GM21619 (cell line): ENCODE measurements around the gene SORCS3.

Experiments used
- ATAC-seq: cut with Tn5 transposase; IDR thresholded peaks from one replicate; pipeline ENCODE4 v1.9.1; 2021; ENCODE audit not compliant: unreplicated experiment

The SORCS3 gene

GRCh38 chr10:104774234-104774633 lies 133.1 kb downstream of the SORCS3 start:
- ATAC-seq = no peak

DNA sequence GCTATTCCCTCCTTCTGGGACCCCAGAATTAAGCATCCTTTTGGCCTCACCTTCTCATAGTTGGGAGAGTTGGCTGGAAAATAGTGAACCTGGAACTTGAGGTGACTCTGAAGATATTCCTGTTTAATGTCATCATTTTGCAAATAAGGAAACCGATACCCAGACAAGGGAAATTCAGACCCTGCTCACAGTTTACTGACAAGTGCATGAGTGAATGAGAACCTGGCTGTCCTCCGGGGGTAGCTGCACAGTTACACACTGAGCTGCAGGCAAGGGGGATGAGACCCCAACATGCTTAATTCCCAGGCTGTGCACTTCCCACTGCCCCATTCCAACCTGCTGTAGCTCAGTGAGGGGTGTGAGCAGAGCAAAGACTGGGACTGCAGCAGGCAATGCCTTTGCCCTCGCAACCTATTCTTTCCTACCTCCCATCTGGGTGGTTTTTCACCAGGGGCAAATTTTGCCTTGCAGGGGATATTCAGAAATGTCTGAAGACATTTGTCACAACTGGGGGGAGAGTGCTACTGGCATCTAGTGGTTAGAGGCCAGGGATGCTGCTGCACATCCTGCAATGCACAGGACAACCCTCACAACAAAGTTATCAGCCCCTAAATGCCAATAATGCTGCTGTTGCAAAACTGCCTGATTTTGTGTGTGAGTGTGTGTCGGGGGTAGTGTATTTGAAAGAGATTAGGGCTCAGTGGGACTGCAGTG lies 136.2 kb downstream of the SORCS3 start:
- ATAC-seq = no peak

DNA sequence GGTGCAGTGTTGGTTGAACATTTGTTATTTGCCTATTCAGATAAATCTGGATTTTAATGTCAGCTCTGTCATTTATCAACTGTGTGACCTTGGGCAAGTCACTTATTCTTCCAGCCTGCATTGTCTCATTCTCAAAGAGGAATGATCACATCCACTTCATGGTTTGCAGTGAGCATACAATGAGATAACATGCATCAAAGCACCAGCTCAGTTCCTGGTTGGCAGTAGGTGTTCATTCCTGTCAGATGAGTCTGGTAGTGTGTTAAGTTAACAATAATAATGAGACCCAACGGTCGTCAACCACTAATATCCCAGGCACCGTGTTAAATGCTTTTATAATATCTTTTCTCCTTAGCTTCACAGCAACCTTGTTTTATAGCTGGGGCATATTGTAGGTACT lies 137.3 kb downstream of the SORCS3 start:
- ATAC-seq = no peak

- ATAC-seq = no peak
These were observed 138.6 kb downstream of the SORCS3 start for GRCh38 chr10:104779701-104780100.

DNA sequence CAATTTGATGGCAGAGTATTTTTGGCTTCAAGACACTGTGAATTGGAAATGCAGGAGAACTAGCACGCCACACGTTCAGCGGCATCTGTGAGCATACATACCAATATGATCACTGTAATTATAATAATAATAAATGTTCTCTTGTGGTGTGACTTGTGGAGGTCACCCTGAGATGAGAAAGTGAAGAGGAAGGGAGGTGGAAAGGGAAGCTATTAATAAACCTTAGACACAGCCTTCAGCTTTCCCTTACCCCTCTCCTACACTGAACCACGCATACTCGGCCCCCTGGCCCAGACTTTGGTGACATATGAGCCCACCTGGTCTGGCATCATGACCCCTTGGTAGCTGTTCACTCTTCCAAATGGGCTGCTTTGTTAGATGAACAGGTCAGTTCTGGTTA lies 139.1 kb downstream of the SORCS3 start:
- no peak for ATAC-seq

- ATAC-seq = no peak
These were observed 140.0 kb downstream of the SORCS3 start for GRCh38 chr10:104780946-104781595.

- ATAC-seq = no peak
These were observed 143.4 kb downstream of the SORCS3 start for GRCh38 chr10:104784452-104784851.

DNA sequence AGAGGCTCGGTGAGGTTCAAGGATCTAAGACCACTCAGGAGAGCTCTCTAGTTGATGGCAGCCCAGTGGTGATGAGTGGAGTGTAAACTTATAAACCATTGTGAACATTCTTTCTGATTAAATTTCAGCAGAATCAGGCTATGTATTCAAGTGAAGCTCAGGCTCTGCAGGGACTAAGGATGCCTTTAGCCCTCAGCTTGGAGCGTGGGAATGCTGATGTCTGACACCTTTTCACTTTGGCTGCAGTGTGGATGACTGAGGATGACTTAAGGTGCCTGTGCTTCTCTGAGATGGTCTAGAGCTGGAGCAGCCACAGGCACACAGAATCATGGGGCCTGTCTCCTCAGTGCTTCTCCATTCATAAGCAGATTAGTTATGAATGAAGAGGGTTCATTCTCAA lies 150.4 kb downstream of the SORCS3 start:
- ATAC-seq = no peak

DNA sequence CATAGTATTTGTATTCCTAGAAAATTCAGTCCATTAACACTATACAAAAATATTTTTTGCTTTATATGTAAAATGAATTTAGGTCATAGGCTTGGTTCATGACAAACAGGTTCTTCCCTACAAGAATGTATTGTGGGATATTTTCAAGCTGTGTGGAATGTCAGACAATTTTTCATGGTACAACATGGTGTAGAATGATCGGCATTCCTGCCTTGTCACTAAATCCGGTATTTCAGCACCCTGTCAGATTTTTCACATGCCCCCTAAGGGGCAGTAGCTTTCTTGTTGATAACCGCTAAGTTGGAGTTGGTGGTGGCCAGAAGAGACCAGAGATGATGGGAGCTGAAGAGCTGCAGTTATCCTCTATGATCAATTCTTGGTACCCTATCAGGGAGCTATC lies 154.3 kb downstream of the SORCS3 start:
- ATAC-seq = no peak

DNA sequence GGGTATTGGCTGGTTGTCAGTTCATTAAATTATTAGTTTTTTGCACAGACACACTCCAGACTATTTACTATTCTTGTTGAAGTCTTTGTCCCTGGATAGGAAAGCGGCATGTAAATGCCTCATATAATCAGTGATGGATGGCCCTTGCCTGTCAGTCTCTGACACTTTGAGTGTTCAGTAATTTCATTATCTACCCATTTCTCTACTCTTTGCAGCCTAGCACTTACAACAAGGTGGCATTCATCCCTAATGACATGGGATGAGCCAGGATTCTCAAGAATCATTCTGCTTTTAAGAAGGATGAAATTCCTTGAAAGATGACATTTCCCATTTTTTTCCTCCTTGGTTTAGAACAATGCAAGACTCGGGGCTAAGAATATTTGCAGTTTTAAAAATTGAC lies 155.7 kb downstream of the SORCS3 start:
- ATAC-seq = no peak

- no peak for ATAC-seq
These were observed 161.9 kb downstream of the SORCS3 start for GRCh38 chr10:104802941-104803340.

- no peak for ATAC-seq
These were observed 163.8 kb downstream of the SORCS3 start for GRCh38 chr10:104804880-104805279.

- ATAC-seq = no peak
These were observed 165.7 kb downstream of the SORCS3 start for GRCh38 chr10:104806801-104807200.

DNA sequence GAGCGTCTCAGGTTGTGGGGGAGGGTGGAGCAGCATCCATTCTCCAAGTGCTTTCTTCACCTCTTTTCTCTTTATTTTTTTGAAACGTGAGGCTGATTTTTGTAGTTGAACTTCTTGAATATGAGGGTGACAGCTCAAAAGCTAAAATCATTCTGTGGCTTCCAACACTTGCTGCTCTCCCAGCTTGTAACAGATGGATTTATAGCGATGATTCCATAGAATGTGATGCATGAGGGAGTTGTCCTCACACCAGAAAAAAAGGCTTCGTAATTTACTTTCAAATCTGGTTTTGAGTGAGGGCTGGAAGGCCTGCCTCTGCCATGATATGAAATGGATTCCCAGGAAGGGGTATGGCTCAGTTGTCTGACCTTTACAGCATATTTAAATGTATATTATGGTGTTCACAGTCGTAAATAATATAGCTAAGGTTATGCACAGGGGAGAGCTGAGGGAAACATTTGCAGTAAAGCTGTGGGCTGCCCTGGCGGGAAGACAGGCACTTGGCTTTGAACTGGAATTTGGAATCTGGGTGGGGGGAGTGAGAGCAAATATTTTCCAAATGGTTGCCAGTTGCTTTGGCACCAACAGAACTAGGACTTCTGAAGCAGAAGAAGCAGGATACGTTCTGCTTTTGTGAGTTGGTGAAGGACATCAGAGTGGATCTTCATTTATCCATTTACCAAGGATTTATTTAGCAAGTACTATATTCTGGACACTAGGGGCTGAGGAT lies 166.7 kb downstream of the SORCS3 start:
- ATAC-seq = no peak

DNA sequence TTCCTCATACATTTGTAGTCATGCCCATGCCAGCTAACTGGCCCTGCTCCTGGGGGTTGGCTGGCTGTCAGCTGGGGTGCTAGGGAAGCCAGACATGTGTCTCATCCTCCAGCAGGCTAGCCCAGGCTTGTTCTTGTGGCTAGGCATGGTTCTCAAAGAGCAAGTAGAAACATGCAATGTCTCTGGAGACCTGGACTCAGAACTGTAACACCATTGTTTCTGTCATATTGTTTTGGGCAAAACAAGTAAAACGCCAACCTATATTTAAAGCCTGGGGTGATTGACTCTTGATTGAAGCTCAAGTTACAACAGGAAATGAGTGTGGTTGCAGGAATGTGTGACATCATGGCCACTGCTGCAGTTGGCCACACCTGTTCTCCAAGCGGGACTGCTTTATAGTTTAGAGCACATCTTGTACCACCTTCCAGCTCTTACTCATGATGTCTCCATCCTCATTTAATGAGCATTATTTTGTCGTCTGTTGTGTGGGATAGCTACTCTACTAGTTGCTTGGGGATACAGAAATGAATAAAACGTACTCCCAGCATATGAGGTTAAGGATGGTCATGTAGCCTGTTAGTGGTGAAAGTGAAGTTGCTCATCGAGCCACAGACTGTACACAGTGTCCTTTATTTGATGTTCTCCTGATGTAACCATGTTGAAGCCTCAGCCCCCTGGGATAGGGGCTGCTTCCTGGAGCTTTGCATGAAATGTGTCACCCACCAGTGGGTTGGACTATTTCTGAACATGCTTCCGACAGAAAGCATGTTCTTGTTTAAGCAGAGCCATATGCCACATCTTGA lies 168.4 kb downstream of the SORCS3 start:
- ATAC-seq = peak; percentile 89

- ATAC-seq = no peak
These were observed 170.1 kb downstream of the SORCS3 start for GRCh38 chr10:104811166-104811565.

DNA sequence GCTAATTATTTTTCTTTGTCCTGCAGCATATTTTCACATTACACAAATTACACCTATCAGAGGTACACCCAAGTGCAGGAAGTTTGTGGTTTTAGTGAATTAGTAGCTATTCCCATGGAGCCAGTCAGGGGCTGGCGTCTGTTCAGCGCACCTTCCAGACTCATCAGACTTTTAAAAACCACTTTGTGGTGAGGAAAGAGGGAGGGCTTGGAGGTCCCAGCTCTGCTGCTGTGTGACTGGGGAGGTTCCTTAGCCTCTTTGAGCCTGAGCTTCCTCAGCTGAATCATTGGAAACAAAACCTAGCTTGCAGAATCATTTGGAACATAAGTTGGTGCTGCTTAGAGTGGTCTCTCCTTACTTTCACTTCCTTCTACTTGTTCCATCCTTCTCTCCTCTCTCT lies 175.4 kb downstream of the SORCS3 start:
- ATAC-seq = no peak

DNA sequence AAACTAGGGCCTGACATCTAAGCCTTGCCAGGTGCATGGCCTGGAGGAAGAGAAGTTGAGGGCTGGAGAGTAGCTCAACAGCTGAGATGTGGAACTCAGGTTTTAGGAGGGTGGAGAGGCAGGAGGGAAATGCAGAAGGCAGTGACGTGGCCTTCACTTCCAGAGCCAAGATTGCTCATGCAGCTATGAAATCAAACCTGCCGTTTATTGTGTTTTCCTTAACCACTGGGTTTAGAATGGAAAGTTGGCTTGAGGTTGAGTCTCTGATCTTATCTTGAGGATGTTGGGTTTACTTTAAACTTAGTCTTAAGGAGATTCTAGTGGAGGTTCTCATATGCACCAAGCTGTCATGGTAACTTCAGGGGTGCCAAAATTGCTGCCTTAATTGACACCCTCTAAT lies 178.6 kb downstream of the SORCS3 start:
- ATAC-seq = no peak

DNA sequence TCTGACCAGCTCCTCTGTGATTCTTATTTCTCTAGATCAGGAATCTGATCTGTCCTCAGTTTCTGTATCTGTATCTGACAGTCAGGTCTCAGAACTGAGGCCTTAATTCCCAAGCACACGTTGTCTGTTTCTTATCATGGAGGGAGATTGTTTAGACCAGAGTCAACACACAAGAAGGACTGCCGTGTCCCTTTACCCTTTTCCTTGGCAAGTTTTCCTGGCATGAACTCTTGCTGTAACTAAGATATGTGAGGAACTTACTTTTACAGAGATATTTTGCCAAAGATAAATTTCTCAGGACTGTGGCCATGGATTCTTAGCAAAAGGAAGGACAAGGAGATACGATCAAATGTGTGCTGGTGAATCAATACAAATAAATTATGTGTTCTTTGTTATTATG lies 181.0 kb downstream of the SORCS3 start:
- ATAC-seq = no peak

- ATAC-seq = peak; percentile 57
These were observed 183.4 kb downstream of the SORCS3 start for GRCh38 chr10:104824380-104825006.

DNA sequence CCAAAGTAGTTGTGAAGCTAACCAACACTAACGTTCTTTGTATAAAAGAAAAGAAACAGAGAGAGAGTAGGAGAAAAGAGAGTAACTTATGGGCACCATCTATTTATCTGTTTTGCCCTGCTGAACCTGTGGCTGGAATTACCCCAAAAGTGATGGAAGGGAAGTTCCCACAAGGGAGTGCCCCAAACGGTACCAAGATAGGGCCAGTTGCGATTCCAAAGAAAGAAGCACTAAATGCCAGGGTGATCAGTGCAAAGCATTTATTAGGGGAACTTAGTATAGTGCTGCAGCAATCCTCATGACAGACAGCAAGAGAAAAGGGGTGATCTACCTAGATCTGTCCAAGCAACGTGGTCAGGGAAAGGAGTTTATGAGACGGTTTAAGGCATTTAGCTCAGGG lies 190.2 kb downstream of the SORCS3 start:
- no peak for ATAC-seq
